K562 (cell line): ENCODE results near the gene RARRES1.

ENCODE experiments used
- CTCF ChIP-seq, 3 experiments: IDR thresholded peaks in 2 of 3; conservative IDR thresholded peaks in 1 of 3; 2 replicates each; pipeline ENCODE4 v1.5.1; 2011 to 2012; ENCODE audit warnings: low read length in 3 of 3, mild to moderate bottlenecking in 3 of 3, control low read depth in 2 of 3, improper control_type of control experiment in 1 of 3, inconsistent platforms in 1 of 3, low read depth in 1 of 3, mixed read lengths in 1 of 3, moderate library complexity in 1 of 3; ENCODE audit not compliant: insufficient read depth in 2 of 3
- MAX ChIP-seq: sonication (generic); formaldehyde crosslinking; IDR thresholded peaks from 2 replicates; pipeline ENCODE4 v1.9.0; 2022; ENCODE audit warnings: mild to moderate bottlenecking, missing genetic modification reagents
- NR2C2 ChIP-seq, 2 experiments: fragments of 200-800 bp in 1 of 2; sonication (Bioruptor generic) in 1 of 2; sonication (generic) in 1 of 2; formaldehyde crosslinking in 1 of 2; IDR thresholded peaks; 2 replicates each; pipeline versions ENCODE4 v1.6.1 to v1.8.0; 2016 to 2022; ENCODE audit warnings: mild to moderate bottlenecking in 1 of 2, missing compliant biosample characterization in 1 of 2, missing genetic modification characterization in 1 of 2, missing genetic modification reagents in 1 of 2
- POLR2AphosphoS5 ChIP-seq: IDR thresholded peaks from 2 replicates; pipeline ENCODE4 v1.6.1; 2011; ENCODE audit warnings: mild to moderate bottlenecking, low read depth, low read length, moderate library complexity; ENCODE audit not compliant: control insufficient read depth, insufficient read depth
- RBM34 ChIP-seq: fragments of 200-400 bp; formaldehyde crosslinking; IDR thresholded peaks from 2 replicates; pipeline ENCODE4 v1.6.1; 2018; ENCODE audit warnings: low read length, borderline replicate concordance; ENCODE audit not compliant: insufficient read depth
- TAF15 ChIP-seq: fragments of 200-400 bp; formaldehyde crosslinking; IDR thresholded peaks from 2 replicates; pipeline ENCODE4 v1.6.1; 2017; ENCODE audit warnings: mild to moderate bottlenecking, low read depth, low read length, moderate library complexity
- ZZZ3 ChIP-seq: fragments of 450-650 bp; IDR thresholded peaks from 2 replicates; pipeline ENCODE4 v1.6.1; 2016; ENCODE audit warnings: antibody characterized with exemption, mild to moderate bottlenecking, moderate library complexity

DNA sequence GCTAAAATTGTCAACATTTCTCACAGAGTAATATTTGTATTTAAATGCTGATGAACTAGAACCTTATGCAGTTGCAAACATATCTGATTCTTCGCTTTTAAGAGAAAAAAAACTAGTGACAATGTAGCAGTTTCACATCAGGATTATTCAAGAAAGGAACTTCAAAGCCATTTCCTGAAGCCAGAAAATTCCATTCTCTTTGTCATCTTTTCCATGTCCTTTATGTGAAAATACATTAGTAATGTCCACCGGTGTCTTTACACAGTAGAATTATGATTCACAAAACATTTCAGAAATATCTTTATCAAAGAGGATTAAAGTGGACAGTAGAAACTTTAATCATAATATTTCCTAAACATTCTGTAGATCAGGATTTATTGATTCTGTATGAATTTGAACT, 47.1 kb downstream of the RARRES1 start:
- TF ChIP-seq MAX (CRISPR knock-in tag) (no peak), NR2C2 (CRISPR knock-in tag; IDR thresholded peaks at IDR 0.05) (no peak), NR2C2 (tag; IDR thresholded peaks at IDR 0.05) (no peak), CTCF (IDR thresholded peaks at IDR 0.05 in 2 of 3, conservative IDR thresholded peaks at IDR 0.05 in 1 of 3; ENCODE audit: insufficient read depth in 2 of 3, low read depth in 1 of 3, low read length in 3 of 3) (no peak), TAF15 (no peak), ZZZ3 (no peak), POLR2AphosphoS5 (no peak), RBM34 (no peak)
